Spleen (tissue), 11 donors: ENCODE data around the gene SULF2. TPM values are rescaled to one million over a fixed set of nuclear protein-coding genes. Genes with fewer than 3 reads are reported as not detected.

Experiments
- DNase-seq: peaks from one replicate; pipeline ENCODE4 v3.0.0-alpha.2; 2020
- H3K27ac ChIP-seq, 8 donors: fragments of 200-600 bp; sonication (generic) in 7 of 8; 1 replicate in 4 of 8; 2 replicates in 4 of 8; pipeline versions ENCODE4 v1.5.0 to v1.8.0; 2016 to 2021; ENCODE audit warnings: inconsistent platforms in 4 of 8, mild to moderate bottlenecking in 4 of 8, moderate library complexity in 1 of 8
- H3K27me3 ChIP-seq, 7 donors: fragments of 200-600 bp; sonication (generic) in 6 of 7; replicated peaks in 1 of 7; 1 replicate in 4 of 7; 2 replicates in 3 of 7; pipeline versions ENCODE4 v1.5.0 to v1.8.0; 2016 to 2021; ENCODE audit warnings: inconsistent platforms in 3 of 7, mild to moderate bottlenecking in 1 of 7
- H3K36me3 ChIP-seq, 6 donors: fragments of 200-600 bp; sonication (generic) in 5 of 6; 1 replicate in 4 of 6; 2 replicates in 2 of 6; pipeline versions ENCODE4 v1.5.0 to v1.8.0; 2016 to 2021; ENCODE audit warnings: inconsistent platforms in 2 of 6
- H3K4me1 ChIP-seq, 6 donors: fragments of 200-600 bp; sonication (generic) in 5 of 6; 1 replicate in 3 of 6; 2 replicates in 3 of 6; pipeline versions ENCODE4 v1.5.0 to v1.8.0; 2016 to 2021; ENCODE audit warnings: inconsistent platforms in 3 of 6
- H3K4me3 ChIP-seq, 8 donors: fragments of 200-600 bp; sonication (generic) in 7 of 8; 1 replicate in 4 of 8; 2 replicates in 4 of 8; pipeline versions ENCODE4 v1.5.0 to v1.8.0; 2016 to 2021; ENCODE audit warnings: inconsistent platforms in 4 of 8, mild to moderate bottlenecking in 4 of 8, moderate library complexity in 2 of 8
- H3K9me3 ChIP-seq, 8 donors: fragments of 200-600 bp; sonication (generic) in 7 of 8; 1 replicate in 4 of 8; 2 replicates in 4 of 8; pipeline versions ENCODE4 v1.5.0 to v1.8.0; 2016 to 2021; ENCODE audit warnings: inconsistent platforms in 4 of 8
- POLR2A ChIP-seq, 3 donors: fragments of 450-650 bp; IDR thresholded peaks; one replicate each; pipeline ENCODE4 v1.5.1; 2017; ENCODE audit warnings: antibody characterized with exemption in 3 of 3, mild to moderate bottlenecking in 1 of 3
- POLR2AphosphoS5 ChIP-seq, 3 donors: sonication (generic); formaldehyde crosslinking; IDR thresholded peaks; one replicate each; pipeline ENCODE4 v1.5.1; 2017; ENCODE audit warnings: antibody characterized with exemption in 3 of 3
- WGBS, 5 donors: extraction: QIAGEN DNeasy Blood & Tissue Kit in 3 of 5; methylation state at CpG; one replicate each; pipeline versions ENCODE4 v1.1.5 to v1.1.7; 2013 to 2018; 5-methylcytosine and 5-hydroxymethylcytosine counted together
- intact Hi-C: fragments of 100-400 bp; cut with DNase I; formaldehyde crosslinking; loops from one replicate; pipeline ENCODE4 v1.15.0; 2023; ENCODE audit warnings: low total_unique reads
- polyA plus RNA-seq, 3 donors: library from polyadenylated mRNA; stranded (reverse); fragments of 200-250 nt; gene quantifications; one replicate each; pipeline ENCODE4 v1.2.1, GENCODE V29; 2013
- total RNA-seq, 7 donors: library from RNA; depleted of rRNA in 3 of 7; stranded (reverse); fragments of >200 nt in 3 of 7; fragmentation: NEBNext Ultra II Directional in 4 of 7; extraction: Animal tissue kit (Norgen Biotek cat#: 25700) in 4 of 7; gene quantifications; one replicate each; pipeline versions ENCODE4 v1.1.0 to v1.2.1, GENCODE V29; 2016 to 2021
- TF ChIP-seq, protein P1 (sequence below), 11 experiments: fragments of 200-600 bp in 7 of 11; fragments of 450-650 bp in 4 of 11; sonication (generic) in 4 of 11; IDR thresholded peaks in 8 of 11; conservative IDR thresholded peaks in 3 of 11; 1 replicate in 7 of 11; 2 replicates in 4 of 11; pipeline versions ENCODE4 v1.4.0 to v1.8.0; 2016 to 2021; ENCODE audit warnings: antibody characterized with exemption in 11 of 11, inconsistent platforms in 4 of 11, mild to moderate bottlenecking in 1 of 11
- donor health status: healthy with polysubstance abuse.
- donor health status: DM: no; HTN: no; CAD: no; lungs with moderate emphysema.
- donor health status: DM: no; HTN: no; CAD: no.
- donor health status: Bipolar disorder and iron deficiency.
- donor health status: healthy.
- donor health status: DM: no; HTN: no; CAD: no.
- donor health status: DM: yes; HTN: yes; CAD: no.

Gene SULF2
- total and polyA plus RNA-seq, 10 donors, result 5.5 to 49.1 (median 15.7) TPM

DNA sequence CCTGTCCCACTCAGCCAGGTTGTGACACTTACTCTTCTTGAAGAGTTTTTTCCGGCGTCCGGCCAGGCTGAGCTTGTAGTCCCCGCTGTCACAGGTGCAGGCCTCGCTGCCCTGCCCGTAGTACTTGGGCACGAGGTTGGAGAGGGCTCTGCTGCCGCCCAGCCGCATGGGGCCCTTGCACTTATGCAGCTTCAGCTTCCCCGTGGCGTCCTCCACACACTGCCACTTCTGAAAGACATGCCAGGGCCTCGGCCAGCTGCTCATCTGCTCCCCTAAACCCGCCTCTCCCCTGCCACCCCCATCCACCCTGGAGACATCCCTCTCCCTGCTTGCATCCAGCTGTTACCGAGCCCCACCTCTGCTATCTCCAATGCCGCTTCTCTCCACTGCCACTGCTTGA, 113.1 kb downstream of the SULF2 start:
- peak in 1 of 3 donors; percentile 13 for TF ChIP-seq POLR2AphosphoS5 (IDR thresholded peaks at IDR 0.05)
- TF ChIP-seq, protein P1, sequence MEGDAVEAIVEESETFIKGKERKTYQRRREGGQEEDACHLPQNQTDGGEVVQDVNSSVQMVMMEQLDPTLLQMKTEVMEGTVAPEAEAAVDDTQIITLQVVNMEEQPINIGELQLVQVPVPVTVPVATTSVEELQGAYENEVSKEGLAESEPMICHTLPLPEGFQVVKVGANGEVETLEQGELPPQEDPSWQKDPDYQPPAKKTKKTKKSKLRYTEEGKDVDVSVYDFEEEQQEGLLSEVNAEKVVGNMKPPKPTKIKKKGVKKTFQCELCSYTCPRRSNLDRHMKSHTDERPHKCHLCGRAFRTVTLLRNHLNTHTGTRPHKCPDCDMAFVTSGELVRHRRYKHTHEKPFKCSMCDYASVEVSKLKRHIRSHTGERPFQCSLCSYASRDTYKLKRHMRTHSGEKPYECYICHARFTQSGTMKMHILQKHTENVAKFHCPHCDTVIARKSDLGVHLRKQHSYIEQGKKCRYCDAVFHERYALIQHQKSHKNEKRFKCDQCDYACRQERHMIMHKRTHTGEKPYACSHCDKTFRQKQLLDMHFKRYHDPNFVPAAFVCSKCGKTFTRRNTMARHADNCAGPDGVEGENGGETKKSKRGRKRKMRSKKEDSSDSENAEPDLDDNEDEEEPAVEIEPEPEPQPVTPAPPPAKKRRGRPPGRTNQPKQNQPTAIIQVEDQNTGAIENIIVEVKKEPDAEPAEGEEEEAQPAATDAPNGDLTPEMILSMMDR (IDR thresholded peaks at IDR 0.05 in 8 of 11, conservative IDR thresholded peaks at IDR 0.05 in 3 of 11), result no peak
- H3K27me3 ChIP-seq, result peaks cover 0 to 8% (median 0%) of the 10 kb centered on the region in 7 donors
- 87 to 95% (median 91%) methylated on average over 15 of the region's 15 CpGs for WGBS, 5 donors
- intact Hi-C loops, result loop anchor here (10.0 kb wide), 1 partner anchor 113 kb away; the partner anchor contains the start of gene SULF2
- no peaks in the 10 kb centered on the region for H3K4me1 ChIP-seq
- H3K9me3 ChIP-seq, result no peaks in the 10 kb centered on the region
- H3K36me3 ChIP-seq, result no peaks in the 10 kb centered on the region
- DNase-seq, result peak; percentile 42
- no peak overlapping the region for H3K27ac ChIP-seq
- H3K4me3 ChIP-seq, result no peak overlapping the region

DNA sequence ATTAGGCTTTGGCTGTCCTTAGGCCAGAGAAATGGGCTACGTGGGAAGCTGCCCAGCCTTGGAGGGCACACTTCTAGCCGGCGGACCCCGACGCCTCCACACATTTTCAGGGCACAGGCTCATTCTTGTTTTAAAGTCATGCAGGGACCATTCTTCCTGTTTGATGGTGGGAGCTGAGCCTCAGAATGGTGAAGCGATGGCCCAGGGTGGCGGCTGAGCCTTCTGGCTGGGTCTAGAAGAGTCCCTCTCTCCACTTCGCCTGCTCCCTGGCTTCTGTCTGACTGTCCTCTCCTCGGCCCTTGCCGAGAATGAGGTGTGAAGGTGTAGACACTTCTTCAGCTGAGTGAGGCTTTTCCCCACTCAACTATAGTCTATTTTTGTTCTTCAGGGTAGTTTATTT, 114.4 kb downstream of the SULF2 start:
- Histone ChIP-seq H3K36me3 (no peaks in the 10 kb centered on the region), H3K27me3 (no peaks in the 10 kb centered on the region), H3K9me3 (no peaks in the 10 kb centered on the region), H3K4me1 (no peaks in the 10 kb centered on the region), H3K4me3 (no peak overlapping the region), H3K27ac (no peak overlapping the region)
- DNase-seq, result peak; percentile 49
- intact Hi-C loops, result loop anchor here (10.0 kb wide), 1 partner anchor 114 kb away; the partner anchor contains the start of gene SULF2
- WGBS, 5 donors, result 89 to 98% (median 94%) methylated on average over 10 of the region's 10 CpGs
- TF ChIP-seq, protein P1 (IDR thresholded peaks at IDR 0.05 in 8 of 11, conservative IDR thresholded peaks at IDR 0.05 in 3 of 11), result no peak
- TF ChIP-seq POLR2A (IDR thresholded peaks at IDR 0.05), result no peak
- no peak for TF ChIP-seq POLR2AphosphoS5 (IDR thresholded peaks at IDR 0.05)

DNA sequence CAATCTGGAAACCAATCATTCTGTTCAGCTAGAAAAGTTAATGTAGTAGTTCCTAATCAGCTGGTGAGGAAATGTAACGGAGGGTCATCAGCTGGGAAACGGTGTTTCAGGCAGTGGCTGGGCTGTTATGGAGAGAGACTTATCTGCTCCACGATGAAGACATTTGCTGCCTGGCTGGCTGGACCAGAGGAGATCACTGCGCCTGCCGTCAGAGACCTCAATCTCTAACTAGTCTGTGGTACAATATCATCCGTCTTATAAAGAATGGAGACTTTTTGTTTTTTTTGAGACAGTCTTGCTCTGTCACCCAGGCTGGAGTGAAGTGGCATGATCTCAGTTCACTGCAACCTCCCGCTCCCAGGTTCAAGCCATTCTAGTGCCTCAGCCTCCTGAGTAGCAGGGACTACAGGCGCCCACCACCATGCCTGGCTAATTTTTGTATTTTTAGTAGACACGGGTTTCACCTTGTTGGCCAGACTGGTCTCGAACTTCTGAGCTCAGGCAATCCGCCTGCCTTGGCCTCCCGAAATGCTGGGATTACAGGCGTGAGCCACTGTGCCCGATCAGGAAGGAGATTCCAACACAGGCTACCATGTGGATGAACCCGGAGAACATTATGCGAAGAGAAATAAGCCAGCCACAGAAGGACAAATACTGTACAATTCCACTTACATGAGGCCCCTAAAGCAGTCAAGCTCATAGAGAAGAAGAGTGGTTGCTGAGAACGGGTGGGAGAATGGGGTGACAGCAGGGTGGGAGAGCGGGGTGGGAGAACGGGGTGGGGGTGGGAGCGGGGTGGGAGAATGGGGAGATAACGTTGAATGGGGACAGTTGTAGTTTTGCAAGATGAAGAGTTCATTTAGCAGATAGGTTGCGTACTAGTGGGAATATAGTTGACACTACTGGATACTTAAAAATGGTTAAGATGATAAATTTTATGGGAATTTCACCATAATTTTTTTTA, 115.1 kb downstream of the SULF2 start:
- TF ChIP-seq, protein P1 (IDR thresholded peaks at IDR 0.05 in 8 of 11, conservative IDR thresholded peaks at IDR 0.05 in 3 of 11), result no peak
- TF ChIP-seq POLR2A (IDR thresholded peaks at IDR 0.05) (no peak), POLR2AphosphoS5 (IDR thresholded peaks at IDR 0.05) (no peak)
- no peak for DNase-seq
- H3K4me1 ChIP-seq, result no peaks in the 10 kb centered on the region
- no peaks in the 10 kb centered on the region for H3K27me3 ChIP-seq
- intact Hi-C loops, result loop anchor here (10.0 kb wide), 1 partner anchor 115 kb away; the partner anchor contains the start of gene SULF2
- no peaks in the 10 kb centered on the region for H3K36me3 ChIP-seq
- H3K9me3 ChIP-seq, result no peaks in the 10 kb centered on the region
- H3K27ac ChIP-seq, result no peak overlapping the region
- no peak overlapping the region for H3K4me3 ChIP-seq
- 91 to 95% (median 94%) methylated on average over 21 to 22 of the region's 22 CpGs for WGBS, 5 donors

DNA sequence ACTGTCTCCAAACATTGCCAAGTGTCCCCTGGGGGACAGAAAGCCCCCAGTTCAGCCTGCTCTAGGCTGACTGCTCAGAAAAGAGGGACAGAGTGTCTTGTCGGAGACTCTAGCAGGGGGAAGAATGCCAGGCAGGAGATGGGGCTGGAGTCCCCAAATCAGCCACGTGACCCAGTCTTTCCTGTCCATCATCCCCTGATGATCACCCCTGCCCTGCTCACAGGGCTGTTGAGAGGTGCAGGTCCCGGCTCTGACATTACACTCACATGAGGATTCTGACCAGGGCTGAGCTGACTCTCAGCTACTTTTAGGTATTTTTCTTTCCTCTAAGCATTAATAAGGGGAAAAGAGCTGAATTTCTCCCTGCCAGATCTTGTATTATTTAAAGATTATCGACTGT, 115.8 kb downstream of the SULF2 start:
- DNase-seq, result no peak
- Histone ChIP-seq H3K4me3 (no peak overlapping the region), H3K27me3 (no peaks in the 10 kb centered on the region), H3K27ac (no peak overlapping the region), H3K9me3 (no peaks in the 10 kb centered on the region), H3K36me3 (no peaks in the 10 kb centered on the region), H3K4me1 (peaks cover 0 to under 1% (median 0%) of the 10 kb centered on the region in 6 donors)
- TF ChIP-seq POLR2A (IDR thresholded peaks at IDR 0.05) (no peak), POLR2AphosphoS5 (IDR thresholded peaks at IDR 0.05) (no peak)
- TF ChIP-seq, protein P1 (IDR thresholded peaks at IDR 0.05 in 8 of 11, conservative IDR thresholded peaks at IDR 0.05 in 3 of 11), result no peak
- 74 to 90% (median 81%) methylated on average over 4 of the region's 4 CpGs for WGBS, 5 donors
- intact Hi-C loops, result no loop called here
